H1 (cell line): ENCODE results near the gene PARD3.

Experiments used
- EP300 ChIP-seq, 2 experiments: IDR thresholded peaks; 1 replicate in 1 of 2; 2 replicates in 1 of 2; pipeline ENCODE4 v1.6.1; 2011 to 2012; ENCODE audit warnings: low read depth in 2 of 2, low read length in 2 of 2, mild to moderate bottlenecking in 2 of 2, borderline replicate concordance in 1 of 2, inconsistent platforms in 1 of 2, moderate library complexity in 1 of 2
- POLR2A ChIP-seq, 2 experiments: IDR thresholded peaks; 1 replicate in 1 of 2; 2 replicates in 1 of 2; pipeline ENCODE4 v1.6.1; 2011; ENCODE audit warnings: low read depth in 2 of 2, low read length in 2 of 2, mild to moderate bottlenecking in 2 of 2; ENCODE audit errors: control extremely low read depth in 1 of 2
- TF ChIP-seq, protein P1 (sequence below), 3 experiments: IDR thresholded peaks; 1 replicate in 2 of 3; 2 replicates in 1 of 3; pipeline versions ENCODE4 v1.5.1 to v1.6.1; 2011; ENCODE audit warnings: low read length in 3 of 3, mild to moderate bottlenecking in 3 of 3, inconsistent platforms in 2 of 3, low read depth in 1 of 3, moderate library complexity in 1 of 3; ENCODE audit not compliant: insufficient read depth in 1 of 3; ENCODE audit errors: control extremely low read depth in 1 of 3

DNA sequence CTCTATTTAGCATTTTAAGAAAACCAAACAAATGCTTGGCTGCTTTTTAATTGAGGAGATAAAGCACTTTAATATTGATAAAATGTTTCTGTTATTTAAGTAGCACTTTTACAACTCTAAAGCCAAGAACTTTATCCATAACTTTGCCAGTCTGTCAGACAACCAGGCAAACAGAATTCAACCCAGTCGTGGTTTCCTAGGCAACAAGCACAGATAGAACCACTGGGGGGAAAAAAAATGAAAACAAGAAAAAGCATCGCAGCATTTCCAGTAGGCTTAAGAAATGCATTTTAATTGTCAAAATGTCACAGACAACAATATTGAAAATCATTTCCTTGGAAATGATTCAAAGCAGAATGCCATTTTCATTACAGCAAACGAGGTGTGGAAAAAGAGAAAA is 323.4 kb downstream of the PARD3 start:
- TF ChIP-seq, protein P1, sequence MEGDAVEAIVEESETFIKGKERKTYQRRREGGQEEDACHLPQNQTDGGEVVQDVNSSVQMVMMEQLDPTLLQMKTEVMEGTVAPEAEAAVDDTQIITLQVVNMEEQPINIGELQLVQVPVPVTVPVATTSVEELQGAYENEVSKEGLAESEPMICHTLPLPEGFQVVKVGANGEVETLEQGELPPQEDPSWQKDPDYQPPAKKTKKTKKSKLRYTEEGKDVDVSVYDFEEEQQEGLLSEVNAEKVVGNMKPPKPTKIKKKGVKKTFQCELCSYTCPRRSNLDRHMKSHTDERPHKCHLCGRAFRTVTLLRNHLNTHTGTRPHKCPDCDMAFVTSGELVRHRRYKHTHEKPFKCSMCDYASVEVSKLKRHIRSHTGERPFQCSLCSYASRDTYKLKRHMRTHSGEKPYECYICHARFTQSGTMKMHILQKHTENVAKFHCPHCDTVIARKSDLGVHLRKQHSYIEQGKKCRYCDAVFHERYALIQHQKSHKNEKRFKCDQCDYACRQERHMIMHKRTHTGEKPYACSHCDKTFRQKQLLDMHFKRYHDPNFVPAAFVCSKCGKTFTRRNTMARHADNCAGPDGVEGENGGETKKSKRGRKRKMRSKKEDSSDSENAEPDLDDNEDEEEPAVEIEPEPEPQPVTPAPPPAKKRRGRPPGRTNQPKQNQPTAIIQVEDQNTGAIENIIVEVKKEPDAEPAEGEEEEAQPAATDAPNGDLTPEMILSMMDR (IDR thresholded peaks at IDR 0.05; ENCODE audit: control extremely low read depth in 1 of 3, insufficient read depth in 1 of 3, low read depth in 1 of 3, low read length in 3 of 3), result no peak
- TF ChIP-seq EP300 (IDR thresholded peaks at IDR 0.05; ENCODE audit: borderline replicate concordance in 1 of 2, low read depth in 2 of 2, low read length in 2 of 2) (no peak), POLR2A (IDR thresholded peaks at IDR 0.05; ENCODE audit: control extremely low read depth in 1 of 2, low read depth in 2 of 2, low read length in 2 of 2) (no peak)
